Liver (tissue), 9 donors: Measurements from ENCODE around the gene KCNMA1. TPM values are rescaled to one million over a fixed set of nuclear protein-coding genes. Genes with fewer than 3 reads are reported as not detected.

ENCODE experiments used
- DNase-seq: peaks from one replicate; pipeline ENCODE4 v3.0.0-alpha.2; 2017; ENCODE audit warnings: low spot score
- H3K27ac ChIP-seq, 2 donors: one replicate each; pipeline ENCODE4 v1.7.0; 2013; ENCODE audit warnings: inconsistent platforms in 2 of 2, low read length in 2 of 2, control low read depth in 1 of 2, low read depth in 1 of 2, mild to moderate bottlenecking in 1 of 2
- H3K27me3 ChIP-seq, 4 donors: one replicate each; pipeline versions ENCODE4 v1.6.1 to v1.7.0; 2013; ENCODE audit warnings: low read length in 3 of 4, inconsistent platforms in 1 of 4, mild to moderate bottlenecking in 1 of 4, moderate library complexity in 1 of 4; ENCODE audit not compliant: control insufficient read depth in 4 of 4, insufficient read depth in 4 of 4
- H3K36me3 ChIP-seq, 4 donors: one replicate each; pipeline versions ENCODE4 v1.6.1 to v1.7.0; 2013; ENCODE audit warnings: low read length in 3 of 4, mild to moderate bottlenecking in 3 of 4, low read depth in 1 of 4, moderate library complexity in 1 of 4; ENCODE audit not compliant: control insufficient read depth in 4 of 4, insufficient read depth in 3 of 4
- H3K4me1 ChIP-seq, 4 donors: one replicate each; pipeline versions ENCODE4 v1.6.1 to v1.7.0; 2013; ENCODE audit warnings: low read length in 3 of 4, mild to moderate bottlenecking in 3 of 4, moderate library complexity in 1 of 4; ENCODE audit not compliant: control insufficient read depth in 4 of 4, insufficient read depth in 4 of 4
- H3K4me3 ChIP-seq, 3 donors: one replicate each; pipeline versions ENCODE4 v1.6.1 to v1.7.0; 2013; ENCODE audit warnings: low read length in 3 of 3, control low read depth in 1 of 3, low read depth in 1 of 3, mild to moderate bottlenecking in 1 of 3
- H3K9ac ChIP-seq, 2 donors: one replicate each; pipeline ENCODE4 v1.7.0; 2013; ENCODE audit warnings: low read length in 2 of 2, mild to moderate bottlenecking in 2 of 2, moderate library complexity in 2 of 2, control low read depth in 1 of 2, low read depth in 1 of 2
- H3K9me3 ChIP-seq, 4 donors: one replicate each; pipeline versions ENCODE4 v1.6.1 to v1.7.0; 2013; ENCODE audit warnings: low read length in 3 of 4; ENCODE audit not compliant: control insufficient read depth in 4 of 4
- ATF3 ChIP-seq: IDR thresholded peaks from 2 replicates; pipeline ENCODE4 v1.6.1; 2016; ENCODE audit warnings: antibody characterized with exemption
- FOXA2 ChIP-seq: IDR thresholded peaks from 2 replicates; pipeline ENCODE4 v1.6.1; 2016; ENCODE audit warnings: antibody characterized with exemption
- GABPA ChIP-seq, 2 donors: IDR thresholded peaks in 1 of 2; conservative IDR thresholded peaks in 1 of 2; 2 replicates each; pipeline ENCODE4 v1.6.1; 2016; ENCODE audit warnings: antibody characterized with exemption in 2 of 2, mild to moderate bottlenecking in 1 of 2, moderate library complexity in 1 of 2
- MAX ChIP-seq: IDR thresholded peaks from 2 replicates; pipeline ENCODE4 v1.6.1; 2016; ENCODE audit warnings: antibody characterized with exemption
- NR2F2 ChIP-seq: IDR thresholded peaks from 2 replicates; pipeline ENCODE4 v1.6.1; 2016; ENCODE audit warnings: antibody characterized with exemption
- SP1 ChIP-seq: IDR thresholded peaks from 2 replicates; pipeline ENCODE4 v1.6.1; 2018; ENCODE audit warnings: antibody characterized with exemption, mild to moderate bottlenecking
- YY1 ChIP-seq: IDR thresholded peaks from 2 replicates; pipeline ENCODE4 v1.6.1; 2016; ENCODE audit warnings: antibody characterized with exemption, mild to moderate bottlenecking
- WGBS: extraction: QIAGEN DNeasy Blood & Tissue Kit; methylation state at CpG from one replicate; pipeline ENCODE4 v1.1.7; 2013; 5-methylcytosine and 5-hydroxymethylcytosine counted together
- polyA plus RNA-seq, 2 donors: library from polyadenylated mRNA; stranded (reverse) in 1 of 2; unstranded in 1 of 2; fragments of 200-250 nt in 1 of 2; fragments of >200 nt in 1 of 2; fragmentation: Nextera tagmentation in 1 of 2; extraction: Ambion mirVana in 1 of 2; gene quantifications; one replicate each; pipeline versions ENCODE4 v1.2.1 to v1.2.3, GENCODE V29; 2013 to 2015
- total RNA-seq, 2 donors: library from RNA; depleted of rRNA; stranded (reverse); fragments of >200 nt; gene quantifications; one replicate each; pipeline ENCODE4 v1.2.3, GENCODE V29; 2014
- TF ChIP-seq, protein P1 (sequence below): IDR thresholded peaks from 2 replicates; pipeline ENCODE4 v1.6.1; 2016; ENCODE audit warnings: antibody characterized with exemption, mild to moderate bottlenecking
- TF ChIP-seq, protein P2 (sequence below): fragments of 150-350 bp; IDR thresholded peaks from 2 replicates; pipeline ENCODE4 v1.5.1; 2017; ENCODE audit warnings: improper control_type of control experiment, low read depth, low read length; ENCODE audit not compliant: missing input control
- donor health status: healthy.
- donor health status: healthy.
- donor health status: healthy.
- donor health status: healthy.
- donor health status: healthy.

Gene KCNMA1
- total and polyA plus RNA-seq, 4 donors = 2.5 to 9.7 (median 4.7) TPM

GRCh38 chr10:77121829-77122228 is 515.8 kb downstream of the KCNMA1 start:
- no peaks in the 10 kb centered on the region for H3K4me1 ChIP-seq
- no peak overlapping the region for H3K27ac ChIP-seq
- TF ChIP-seq, protein P1, sequence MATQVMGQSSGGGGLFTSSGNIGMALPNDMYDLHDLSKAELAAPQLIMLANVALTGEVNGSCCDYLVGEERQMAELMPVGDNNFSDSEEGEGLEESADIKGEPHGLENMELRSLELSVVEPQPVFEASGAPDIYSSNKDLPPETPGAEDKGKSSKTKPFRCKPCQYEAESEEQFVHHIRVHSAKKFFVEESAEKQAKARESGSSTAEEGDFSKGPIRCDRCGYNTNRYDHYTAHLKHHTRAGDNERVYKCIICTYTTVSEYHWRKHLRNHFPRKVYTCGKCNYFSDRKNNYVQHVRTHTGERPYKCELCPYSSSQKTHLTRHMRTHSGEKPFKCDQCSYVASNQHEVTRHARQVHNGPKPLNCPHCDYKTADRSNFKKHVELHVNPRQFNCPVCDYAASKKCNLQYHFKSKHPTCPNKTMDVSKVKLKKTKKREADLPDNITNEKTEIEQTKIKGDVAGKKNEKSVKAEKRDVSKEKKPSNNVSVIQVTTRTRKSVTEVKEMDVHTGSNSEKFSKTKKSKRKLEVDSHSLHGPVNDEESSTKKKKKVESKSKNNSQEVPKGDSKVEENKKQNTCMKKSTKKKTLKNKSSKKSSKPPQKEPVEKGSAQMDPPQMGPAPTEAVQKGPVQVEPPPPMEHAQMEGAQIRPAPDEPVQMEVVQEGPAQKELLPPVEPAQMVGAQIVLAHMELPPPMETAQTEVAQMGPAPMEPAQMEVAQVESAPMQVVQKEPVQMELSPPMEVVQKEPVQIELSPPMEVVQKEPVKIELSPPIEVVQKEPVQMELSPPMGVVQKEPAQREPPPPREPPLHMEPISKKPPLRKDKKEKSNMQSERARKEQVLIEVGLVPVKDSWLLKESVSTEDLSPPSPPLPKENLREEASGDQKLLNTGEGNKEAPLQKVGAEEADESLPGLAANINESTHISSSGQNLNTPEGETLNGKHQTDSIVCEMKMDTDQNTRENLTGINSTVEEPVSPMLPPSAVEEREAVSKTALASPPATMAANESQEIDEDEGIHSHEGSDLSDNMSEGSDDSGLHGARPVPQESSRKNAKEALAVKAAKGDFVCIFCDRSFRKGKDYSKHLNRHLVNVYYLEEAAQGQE = no peak
- TF ChIP-seq ATF3 = no peak
- H3K36me3 ChIP-seq = peaks cover 0 to 9% (median 2%) of the 10 kb centered on the region in 4 donors
- no peaks in the 10 kb centered on the region for H3K27me3 ChIP-seq
- H3K4me3 ChIP-seq = no peak overlapping the region
- no peaks in the 10 kb centered on the region for H3K9me3 ChIP-seq
- DNase-seq = no peak
- no peak overlapping the region for H3K9ac ChIP-seq
- 86% methylated on average over 10 of the region's 10 CpGs for WGBS

GRCh38 chr10:77120666-77121376 is 516.8 kb downstream of the KCNMA1 start:
- 75% methylated on average over 4 of the region's 4 CpGs for WGBS
- no peaks in the 10 kb centered on the region for H3K27me3 ChIP-seq
- TF ChIP-seq NR2F2 = no peak
- TF ChIP-seq, protein P1 = no peak
- no peak for TF ChIP-seq YY1
- TF ChIP-seq, protein P2, sequence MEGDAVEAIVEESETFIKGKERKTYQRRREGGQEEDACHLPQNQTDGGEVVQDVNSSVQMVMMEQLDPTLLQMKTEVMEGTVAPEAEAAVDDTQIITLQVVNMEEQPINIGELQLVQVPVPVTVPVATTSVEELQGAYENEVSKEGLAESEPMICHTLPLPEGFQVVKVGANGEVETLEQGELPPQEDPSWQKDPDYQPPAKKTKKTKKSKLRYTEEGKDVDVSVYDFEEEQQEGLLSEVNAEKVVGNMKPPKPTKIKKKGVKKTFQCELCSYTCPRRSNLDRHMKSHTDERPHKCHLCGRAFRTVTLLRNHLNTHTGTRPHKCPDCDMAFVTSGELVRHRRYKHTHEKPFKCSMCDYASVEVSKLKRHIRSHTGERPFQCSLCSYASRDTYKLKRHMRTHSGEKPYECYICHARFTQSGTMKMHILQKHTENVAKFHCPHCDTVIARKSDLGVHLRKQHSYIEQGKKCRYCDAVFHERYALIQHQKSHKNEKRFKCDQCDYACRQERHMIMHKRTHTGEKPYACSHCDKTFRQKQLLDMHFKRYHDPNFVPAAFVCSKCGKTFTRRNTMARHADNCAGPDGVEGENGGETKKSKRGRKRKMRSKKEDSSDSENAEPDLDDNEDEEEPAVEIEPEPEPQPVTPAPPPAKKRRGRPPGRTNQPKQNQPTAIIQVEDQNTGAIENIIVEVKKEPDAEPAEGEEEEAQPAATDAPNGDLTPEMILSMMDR = no peak
- TF ChIP-seq MAX = no peak
- TF ChIP-seq FOXA2 = no peak
- TF ChIP-seq GABPA (IDR thresholded peaks at IDR 0.05 in 1 of 2, conservative IDR thresholded peaks at IDR 0.05 in 1 of 2) = no peak
- no peak for TF ChIP-seq SP1
- H3K4me1 ChIP-seq = no peaks in the 10 kb centered on the region
- H3K36me3 ChIP-seq = peaks cover 0 to 9% (median 2%) of the 10 kb centered on the region in 4 donors
- H3K27ac ChIP-seq = no peak overlapping the region
- H3K9ac ChIP-seq = no peak overlapping the region
- H3K9me3 ChIP-seq = no peaks in the 10 kb centered on the region
- no peak for DNase-seq
- no peak overlapping the region for H3K4me3 ChIP-seq
